ENCODE data around the gene MEIS2. TPM values are rescaled to one million over a fixed set of nuclear protein-coding genes. Genes with fewer than 3 reads are reported as not detected.

Gene MEIS2
- total RNA-seq = 14.7 and 15.9 TPM in 2 replicates

GRCh38 chr15:37100109-37100965, at the start of gene MEIS2:
Gene MEIS2, minus strand, starts transcription at chr15:37100549. Its CDS starts 1,083 bp downstream, at chr15:37099466.

Measured in nasal cavity respiratory epithelium epithelial cell of viscerocranial mucosa (primary cell).